HCEC 1CT (cell line): Measurements from ENCODE around the gene TMSB4X.
"Not testable (repeated sequence)": the region's sequence is repeated elsewhere in the genome, so short reads cannot be mapped to it uniquely, and the experiment has no call there.

ENCODE experiments used
- DNase-seq: peaks from one replicate; pipeline ENCODE4 v3.0.0-alpha.2; 2017

Gene TMSB4X

DNA sequence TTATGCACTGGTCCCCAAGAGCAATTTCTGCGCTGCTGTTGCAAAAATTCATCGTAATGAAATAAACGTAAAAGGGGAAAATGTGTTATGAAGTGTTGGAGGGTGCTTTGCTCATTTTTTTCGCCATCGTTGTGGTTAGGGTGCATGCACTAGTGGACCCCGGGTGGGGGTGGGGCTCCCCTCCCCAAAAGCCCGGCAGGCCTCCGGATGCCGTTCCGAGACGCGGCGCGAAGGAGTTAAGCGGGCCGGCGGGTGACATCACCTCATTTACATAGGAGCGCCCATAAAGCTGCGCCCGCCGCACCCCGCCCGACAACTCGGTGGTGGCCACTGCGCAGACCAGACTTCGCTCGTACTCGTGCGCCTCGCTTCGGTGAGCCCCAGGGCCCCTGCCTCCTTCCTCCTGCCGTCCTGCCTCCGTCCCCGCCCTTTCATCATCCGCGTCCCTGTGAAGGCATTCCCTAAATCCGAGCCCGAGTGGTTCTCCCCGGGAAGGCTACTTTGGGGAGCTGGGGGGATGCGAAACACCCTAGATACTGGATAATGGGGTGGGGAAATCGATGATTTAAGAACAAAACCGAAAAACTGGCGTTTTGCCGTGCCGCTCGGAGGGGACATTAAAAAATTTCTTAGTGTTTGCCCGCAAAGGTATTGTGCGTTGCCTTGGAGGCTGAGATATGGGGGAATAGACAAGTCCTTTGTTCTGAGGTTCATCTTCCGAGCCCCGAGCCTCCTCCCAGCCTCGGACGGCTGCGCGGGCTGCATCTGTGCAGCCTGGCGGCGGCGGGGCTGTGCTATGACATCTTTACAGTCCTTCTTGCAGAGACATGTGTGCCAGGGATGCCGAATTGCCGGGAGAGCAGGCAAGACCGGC lies at the start of gene TMSB4X:
TMSB4X (plus strand) TSS at position 315 of the 874 bp plus-strand sequence.
- peak; percentile 77 for DNase-seq

DNA sequence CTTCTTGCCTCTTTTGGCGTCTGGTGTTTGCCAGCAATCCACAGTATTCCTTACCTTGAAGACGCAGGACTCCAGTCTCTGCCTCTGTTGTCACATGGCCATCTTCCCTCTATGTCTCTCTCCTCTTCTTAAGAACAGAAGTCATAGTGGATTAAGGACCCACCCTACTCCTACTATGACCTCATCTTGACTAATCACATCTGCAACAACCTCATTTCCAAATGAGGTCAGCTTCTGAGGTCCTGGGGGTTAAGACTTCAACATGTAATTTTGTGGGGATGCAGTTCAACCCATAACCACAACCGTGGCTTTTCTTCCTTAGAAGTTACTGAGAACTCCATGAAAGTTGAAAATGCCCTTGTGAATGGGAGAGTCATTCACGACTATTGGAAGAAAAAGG lies 45.2 kb upstream of the TMSB4X start:
- peak; percentile 66 for DNase-seq

DNA sequence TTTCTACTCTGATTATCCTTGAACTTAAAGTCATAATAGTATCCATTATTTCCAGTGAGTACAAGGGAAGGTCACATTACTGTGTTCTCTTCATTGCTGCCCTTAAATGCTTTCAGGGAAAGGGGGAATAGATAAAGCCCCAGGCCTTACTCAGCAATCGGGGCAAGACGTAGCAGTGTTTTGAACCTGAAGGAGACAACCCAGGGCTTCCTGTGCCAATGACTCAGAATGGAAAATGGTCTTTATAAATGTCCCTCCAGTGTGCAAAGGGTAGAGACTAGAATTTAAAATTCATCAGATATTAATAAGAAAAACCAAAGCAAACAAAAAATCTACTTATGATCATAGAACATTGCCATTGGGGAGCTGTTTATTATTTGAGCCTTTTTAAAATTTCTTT lies 44.8 kb upstream of the TMSB4X start:
- DNase-seq, result no peak

DNA sequence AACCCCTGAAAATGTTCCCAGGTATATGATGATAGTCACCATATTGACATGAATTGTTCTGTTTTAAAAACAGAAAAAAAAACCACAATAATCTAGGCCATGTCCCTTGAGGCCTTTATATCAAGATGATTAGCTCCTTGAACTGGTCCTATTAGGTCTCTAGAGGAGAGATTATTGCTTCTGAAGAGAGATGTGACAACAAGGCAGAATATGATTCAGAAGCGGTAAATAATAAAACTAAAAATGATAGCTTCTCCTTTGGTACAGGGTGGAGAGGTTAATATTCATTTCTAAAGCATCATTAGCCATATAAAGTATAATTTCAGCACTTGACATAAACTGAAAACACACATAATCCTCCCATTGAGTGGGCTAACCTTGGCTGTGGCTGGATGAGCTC lies 42.7 kb upstream of the TMSB4X start:
- DNase-seq, result no peak

DNA sequence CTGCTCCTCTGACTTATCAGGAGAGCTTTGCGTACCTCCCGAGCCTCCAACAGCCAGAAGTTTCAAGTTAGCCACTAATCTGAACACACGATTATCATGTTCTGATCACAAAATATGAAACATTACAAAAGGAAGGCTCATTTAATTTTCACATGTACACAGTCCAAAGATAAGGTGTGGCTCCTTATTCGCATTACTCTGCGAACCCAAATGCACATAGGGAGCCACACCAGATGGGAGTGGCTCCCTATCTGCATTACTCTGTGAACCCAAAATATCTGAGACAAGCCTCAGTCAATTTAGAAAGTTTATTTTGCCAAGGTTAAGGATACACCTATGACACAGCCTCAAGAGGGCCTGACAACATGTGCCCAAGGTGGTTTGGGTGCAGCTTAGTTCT lies 40.1 kb upstream of the TMSB4X start:
- no peak for DNase-seq

DNA sequence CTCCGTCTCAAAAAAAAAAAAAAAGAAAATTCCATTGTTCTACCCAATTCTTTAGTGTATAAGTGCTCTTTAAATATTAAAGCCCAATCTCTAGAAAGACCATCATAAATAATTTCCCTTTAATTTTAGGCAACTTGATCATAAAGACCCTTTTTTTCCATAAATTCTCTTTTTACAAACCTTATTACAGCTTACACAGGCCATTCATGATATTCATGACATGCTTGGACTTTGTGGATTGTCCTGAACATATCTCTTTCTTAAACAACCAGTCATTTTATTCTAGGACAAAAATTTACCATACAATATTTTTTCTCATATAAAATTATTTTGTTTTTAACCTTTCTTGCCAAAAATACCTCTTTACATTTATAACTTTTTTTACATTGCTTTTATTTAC lies 38.0 kb upstream of the TMSB4X start:
- DNase-seq, result no peak

DNA sequence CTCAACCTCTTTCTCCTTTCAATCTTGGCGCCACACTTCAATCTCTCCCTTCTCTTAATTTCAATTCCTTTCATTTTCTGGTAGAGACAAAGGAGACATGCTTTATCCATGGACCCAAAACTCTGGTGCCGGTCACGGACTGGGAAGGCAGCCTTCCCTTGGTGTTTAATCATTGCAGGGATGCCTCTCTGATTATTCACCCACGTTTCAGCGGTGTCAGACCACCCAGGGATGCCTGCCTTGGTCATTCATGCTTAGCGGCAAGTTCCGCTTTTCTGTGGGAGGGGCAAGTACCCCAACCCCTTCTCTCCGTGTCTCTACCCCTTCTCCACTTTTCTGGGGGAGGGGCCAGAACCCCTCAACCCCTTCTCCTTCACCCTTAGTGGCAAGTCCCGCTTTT lies 34.4 kb upstream of the TMSB4X start:
- not testable (repeated sequence) for DNase-seq

DNA sequence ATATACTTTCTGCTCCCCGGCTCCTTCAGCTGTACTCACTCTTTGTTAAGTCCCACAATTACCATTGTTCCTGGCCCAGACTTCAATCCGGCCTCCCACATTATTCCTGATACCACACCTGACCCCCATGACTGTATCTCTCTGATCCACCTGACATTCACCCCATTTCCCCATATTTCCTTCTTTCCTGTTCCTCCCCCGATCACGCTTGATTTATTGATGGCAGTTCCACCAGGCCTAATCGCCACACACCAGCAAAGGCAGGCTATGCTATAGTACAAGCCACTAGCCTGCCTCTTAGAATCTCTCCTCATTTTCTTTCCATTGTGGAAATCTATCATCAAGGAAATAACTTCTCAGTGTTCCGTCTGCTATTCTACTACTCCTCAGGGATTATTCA lies 31.3 kb upstream of the TMSB4X start:
- not testable (repeated sequence) for DNase-seq

DNA sequence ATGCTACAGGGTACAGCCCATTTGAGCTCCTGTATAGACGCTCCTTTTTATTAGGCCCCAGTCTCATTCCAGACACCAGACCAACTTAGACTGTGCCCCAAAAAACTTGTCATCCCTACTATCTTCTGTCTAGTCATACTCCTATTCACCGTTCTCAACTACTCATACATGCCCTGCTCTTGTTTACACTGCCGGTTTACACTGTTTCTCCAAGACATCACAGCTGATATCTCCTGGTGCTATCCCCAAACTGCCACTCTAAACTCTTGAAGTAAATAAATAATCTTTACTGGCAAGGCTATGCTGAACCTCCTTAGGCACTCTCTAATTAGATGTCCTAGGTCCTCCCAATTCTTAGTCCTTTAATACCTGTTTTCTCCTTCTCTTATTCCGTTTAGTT lies 30.5 kb upstream of the TMSB4X start:
- DNase-seq, result not testable (repeated sequence)

DNA sequence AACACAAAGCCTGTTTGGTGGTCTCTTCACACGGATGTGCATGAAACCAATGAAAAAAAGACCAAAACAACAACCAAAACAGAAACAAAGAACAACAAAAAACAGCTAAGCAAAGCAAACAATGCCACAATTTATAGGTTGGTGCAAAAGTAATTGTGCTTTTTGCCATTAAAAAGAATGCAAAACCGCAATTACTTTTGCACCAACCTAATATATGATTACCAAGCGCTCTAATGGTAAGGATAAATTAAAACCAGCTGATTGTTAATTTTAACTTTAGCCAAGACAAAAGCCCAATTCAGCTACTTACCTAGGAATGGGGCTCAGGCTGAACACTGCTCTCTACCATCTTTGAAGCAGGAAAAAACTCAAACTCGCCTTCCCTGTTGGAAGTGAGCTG lies 29.4 kb upstream of the TMSB4X start:
- DNase-seq, result no peak

DNA sequence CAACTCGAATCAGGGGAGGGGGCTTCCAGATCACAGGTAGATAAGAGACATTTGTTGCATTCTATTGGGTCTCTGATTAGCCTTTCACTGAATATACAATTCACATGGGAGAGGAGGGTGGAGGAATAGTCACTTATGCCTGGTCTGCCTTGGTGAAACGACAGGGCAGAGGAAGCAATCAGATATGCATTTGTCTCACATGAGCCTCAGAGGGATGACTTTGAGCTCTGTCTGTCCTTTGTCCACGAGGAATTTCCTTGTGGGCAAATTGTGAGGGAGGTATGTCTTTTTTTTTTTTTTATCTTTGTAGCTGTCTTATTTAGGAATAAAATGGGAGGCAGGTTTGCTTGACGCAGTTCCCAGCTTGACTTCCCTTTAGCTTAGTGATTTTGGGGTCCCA lies 28.5 kb upstream of the TMSB4X start:
- DNase-seq, result no peak

DNA sequence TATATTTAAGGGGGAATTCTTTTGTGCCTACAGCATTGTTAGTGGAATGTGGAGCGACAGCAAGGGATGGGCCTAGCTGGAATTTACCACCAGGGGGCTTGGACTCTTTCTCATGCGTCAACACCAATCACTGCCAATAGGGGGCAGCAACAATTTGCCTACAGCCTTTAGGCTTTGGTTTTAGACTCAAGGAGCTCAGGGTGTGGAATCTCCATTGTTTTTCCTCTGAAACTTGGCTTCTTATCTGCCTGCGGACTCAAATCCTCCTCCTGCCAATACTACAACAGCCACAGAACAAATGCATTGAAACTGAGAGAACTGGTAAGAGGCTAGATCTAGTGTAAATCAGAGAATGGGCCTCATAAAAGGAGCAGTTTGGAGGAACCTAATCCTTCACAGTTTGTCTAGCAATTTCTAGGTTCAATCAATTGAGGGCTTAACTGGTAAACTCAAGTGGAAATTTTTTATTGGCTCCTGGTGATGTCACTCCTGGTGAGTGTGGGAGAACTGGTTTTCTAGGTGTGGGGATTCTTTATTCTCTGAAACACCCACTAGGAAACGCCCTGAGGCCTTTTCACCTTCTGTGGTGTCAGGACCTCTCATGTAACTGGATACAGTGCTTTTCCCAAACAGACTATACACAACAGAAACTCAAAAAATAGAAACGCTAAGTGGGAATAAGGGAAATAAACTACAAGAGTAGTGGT lies 27.9 kb upstream of the TMSB4X start:
- peak; percentile 70 for DNase-seq

DNA sequence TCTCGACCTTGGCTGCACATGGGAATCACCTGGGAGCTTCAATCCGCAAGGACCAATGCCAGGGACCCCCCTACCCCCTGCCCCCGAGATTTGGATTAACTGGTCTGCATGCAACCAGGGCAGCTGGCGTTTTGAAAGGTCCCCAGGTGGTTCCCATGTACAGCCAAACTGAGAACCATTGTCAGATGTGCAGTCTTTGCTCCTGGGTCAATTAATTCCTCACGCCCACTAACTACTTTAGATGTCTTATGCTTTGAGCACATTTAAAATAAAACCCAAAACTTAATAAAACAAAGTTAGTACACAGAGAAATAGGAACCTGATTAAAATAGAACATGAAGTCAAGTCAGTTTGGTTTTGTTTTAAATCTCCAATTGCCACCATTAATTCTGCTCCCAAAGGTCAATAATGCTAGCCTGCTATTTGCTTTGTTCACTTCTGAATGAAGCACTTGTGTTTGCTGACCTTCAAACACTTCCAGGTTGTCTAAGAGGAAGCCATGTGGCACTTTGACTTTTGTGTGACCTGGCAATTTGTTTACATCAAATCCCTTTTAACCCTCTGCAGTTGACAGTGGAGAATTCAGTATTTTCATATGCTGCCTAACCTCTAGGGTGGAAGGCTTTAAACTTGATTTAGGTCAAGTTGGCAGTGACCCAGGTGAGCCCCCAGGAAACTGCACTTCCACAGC lies 27.2 kb upstream of the TMSB4X start:
- DNase-seq, result no peak

DNA sequence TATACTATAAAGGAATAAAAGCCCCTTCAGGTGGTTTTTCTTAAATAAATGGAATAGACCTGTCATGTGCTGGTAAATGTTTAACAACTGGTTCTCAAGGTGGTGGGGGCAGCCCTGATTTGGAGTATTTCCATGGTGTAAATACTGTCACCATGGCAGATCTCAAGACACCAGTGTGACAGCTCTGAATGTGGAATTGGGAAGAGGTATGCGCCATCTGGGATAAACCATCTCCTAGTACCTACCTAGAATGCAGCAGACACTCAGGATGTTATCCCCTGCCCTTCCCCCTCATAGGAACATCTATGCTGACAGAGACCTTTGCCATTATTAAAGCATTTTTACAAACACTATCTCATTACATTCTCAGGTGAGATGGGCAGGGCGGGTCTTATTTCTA lies 26.4 kb upstream of the TMSB4X start:
- no peak for DNase-seq

DNA sequence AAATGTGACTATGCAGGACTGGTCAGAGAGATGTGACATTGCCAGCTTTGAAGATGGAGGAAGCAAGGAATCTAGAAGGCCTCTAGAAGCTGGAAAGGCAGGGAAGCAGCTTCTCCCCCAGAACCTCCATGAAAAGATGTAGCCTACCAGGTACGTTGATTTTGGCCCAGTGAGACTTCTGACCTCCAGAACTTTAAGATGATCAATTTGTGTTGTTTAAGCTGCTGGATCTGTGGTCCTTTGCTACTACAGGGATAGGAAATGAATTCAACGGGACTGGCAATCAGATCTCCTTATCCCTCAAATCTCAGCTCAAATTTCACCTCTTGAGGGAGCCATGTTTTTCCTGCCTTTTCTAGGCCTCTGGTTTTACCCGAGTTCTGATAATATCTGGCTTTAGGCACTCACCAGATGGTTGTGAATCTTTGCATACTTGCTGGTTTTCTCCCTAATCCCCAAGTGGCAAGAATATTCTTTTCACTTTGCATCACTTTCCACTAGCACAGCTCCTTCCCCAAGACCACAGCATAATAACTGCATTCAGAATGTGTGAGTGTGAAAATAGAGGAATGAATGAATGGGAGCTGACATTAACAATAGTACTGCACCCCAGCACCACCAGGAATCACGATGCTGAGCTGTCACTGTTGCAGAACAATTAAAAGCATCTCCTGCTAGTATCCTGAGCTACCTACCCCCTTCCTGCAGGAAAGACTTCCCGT lies 25.5 kb upstream of the TMSB4X start:
- DNase-seq, result peak; percentile 9

DNA sequence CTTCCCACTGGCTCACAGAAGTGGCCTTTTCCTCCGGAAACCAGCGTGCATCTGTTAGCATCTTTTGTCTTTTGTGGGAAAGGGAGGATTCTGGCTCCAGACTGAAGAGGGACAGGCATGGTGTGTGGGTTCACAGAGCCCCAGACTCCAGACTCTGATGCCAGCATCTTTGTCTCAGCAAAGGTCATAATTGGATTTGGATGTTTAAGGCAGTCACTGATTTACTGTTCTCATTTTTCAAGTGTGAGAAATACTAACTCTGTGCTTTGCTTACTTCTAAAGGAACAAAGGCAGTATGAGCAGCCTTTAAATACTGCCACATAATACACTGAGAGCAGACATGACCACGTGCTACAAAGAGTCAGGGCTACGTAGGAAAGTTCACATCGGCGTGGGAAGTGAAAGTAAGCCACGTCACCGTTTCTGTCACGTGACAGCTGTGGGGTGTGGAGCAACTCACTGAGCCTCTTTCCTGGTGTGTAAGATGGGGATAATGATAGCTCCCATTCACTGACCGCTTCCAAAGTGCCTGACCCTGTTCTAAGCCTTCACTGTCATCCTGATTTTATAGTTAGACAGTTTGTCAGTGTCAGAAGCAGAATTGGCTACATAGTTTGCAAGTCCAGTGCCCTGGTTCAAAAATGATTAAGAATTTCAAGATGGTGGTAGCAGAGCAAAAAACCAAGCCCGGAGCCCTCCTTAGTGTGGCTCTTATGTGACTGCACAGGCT lies 24.8 kb upstream of the TMSB4X start:
- DNase-seq, result peak; percentile 83

DNA sequence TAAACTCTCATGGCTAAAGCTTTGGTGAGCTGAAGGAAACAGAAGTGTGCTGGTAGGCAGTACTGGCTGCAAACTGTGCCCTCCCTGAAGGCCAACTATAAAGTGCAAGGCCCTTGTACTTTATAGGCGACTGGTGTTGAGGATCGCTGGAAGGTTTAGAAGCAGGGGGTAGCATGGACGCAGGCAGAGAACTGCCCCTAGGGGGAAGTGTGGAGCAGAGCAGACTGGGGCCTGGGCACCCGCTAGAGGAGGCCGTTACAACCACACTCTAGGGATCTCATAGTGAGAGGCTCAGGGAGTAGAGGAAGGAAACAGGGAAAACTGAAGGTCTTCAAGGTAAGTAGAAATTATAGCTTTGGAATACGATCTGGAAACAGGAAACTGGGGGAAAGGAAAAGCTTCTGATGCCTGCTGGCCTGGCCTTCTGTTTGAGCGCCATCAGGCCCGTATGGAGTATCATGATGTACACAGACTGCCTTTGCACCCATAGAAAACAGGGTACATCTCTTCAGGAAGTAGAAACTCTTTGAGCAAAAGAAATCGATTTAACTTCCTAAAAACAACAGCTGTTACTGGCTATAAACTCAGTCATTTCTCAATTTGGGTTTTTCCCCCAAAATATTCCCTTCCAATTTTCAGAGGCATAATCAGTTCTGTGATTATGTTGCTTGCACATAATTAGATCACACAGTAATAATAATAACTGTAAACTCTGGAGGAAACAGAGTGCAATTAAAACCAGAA lies 23.9 kb upstream of the TMSB4X start:
- no peak for DNase-seq

DNA sequence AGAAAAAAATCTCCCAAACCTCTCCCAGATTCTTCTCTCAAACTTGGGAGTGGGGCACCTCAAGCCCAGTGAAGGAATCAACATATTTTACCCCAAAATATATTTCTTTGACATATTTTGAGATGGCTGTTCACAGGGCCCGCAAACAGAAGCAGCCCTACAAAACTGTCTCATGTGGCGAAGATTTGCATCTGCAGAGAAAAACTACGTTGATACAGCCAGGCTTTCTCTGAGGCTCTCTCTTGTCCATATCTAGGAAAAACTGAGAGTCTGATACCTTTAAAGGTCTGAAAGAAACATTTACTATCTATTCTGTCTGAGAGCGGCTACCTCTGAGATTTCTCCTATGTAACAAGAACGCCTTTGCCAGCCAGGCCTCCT lies 23.3 kb upstream of the TMSB4X start:
- no peak for DNase-seq

DNA sequence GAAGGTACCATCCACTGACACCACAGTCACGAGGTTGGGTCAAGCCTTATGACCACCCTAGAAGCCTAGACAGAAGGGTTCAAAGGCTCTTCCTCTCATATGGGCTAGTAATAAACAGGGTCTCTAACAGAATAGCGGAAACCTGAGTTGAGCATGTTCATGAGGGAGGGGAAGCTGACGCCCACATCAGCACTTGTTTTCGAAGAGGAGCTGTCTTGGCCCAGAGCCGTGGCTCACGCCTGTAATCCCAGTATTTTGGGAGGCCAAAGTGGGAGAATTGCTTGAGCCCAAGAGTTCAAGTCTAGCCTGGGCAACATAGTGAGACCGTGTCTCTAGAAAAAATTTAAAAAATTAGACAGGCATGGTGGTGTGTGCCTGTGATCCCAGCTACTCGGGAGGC lies 21.5 kb upstream of the TMSB4X start:
- DNase-seq, result no peak

DNA sequence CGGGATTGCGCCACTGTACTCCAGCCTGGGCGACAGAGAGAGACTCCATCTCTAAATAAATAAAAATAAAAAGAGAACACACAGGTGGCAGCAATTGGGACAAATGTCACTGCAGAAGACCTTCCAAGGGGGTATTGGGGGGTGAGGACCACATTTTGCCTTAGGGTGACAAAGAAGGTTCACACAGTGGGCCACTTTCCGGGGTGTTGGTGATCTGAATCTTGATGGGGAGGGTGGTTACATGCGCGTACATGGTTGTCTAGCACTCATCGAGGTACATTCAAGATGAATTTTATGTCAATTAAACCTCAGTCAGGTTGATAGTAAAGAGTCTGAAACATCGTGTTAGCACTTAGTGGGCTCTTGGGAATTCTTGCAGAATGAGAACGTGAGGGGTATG lies 20.5 kb upstream of the TMSB4X start:
- no peak for DNase-seq

DNA sequence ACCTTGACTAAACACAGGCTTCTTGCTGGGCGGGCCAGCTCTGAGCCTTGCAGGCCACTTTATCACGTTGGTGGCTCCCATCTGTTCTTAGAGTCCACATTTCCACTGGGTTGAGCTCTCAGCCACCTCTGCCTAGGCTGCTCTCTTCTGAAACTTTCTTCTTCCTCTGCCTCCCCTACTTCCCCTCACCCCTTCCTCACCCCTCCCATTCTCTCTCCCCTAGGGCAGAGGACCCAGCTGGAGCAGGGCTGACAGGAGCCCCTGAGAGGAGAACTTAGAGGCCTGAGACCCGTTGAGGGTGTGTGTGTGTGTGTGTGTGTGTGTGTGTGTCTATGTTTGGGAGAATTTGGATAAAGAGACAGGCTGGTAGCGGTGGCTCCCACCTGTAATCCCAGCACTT lies 19.9 kb upstream of the TMSB4X start:
- no peak for DNase-seq
